SK-N-SH treated with all-trans-retinoic acid at 6 μM for 48 hours (cell line): Measurements from ENCODE around the gene ABCA7.

Source experiments
- ATAC-seq: fragments of 200-7000 bp; cut with Tn5 transposase; 3 replicates; pipeline ENCODE4 v1.9.1; 2020; ENCODE audit warnings: mild to moderate bottlenecking, moderate library complexity
- ARNTL ChIP-seq: fragments of 450-650 bp; formaldehyde crosslinking; IDR thresholded peaks from 2 replicates; pipeline ENCODE4 v1.5.0; 2020; ENCODE audit warnings: low read depth, mild to moderate bottlenecking, moderate library complexity, borderline replicate concordance
- BACH2 ChIP-seq: fragments of 250-450 bp; sonication (Bioruptor Pico); IDR thresholded peaks from 2 replicates; pipeline ENCODE4 v1.9.0; 2021; ENCODE audit warnings: mild to moderate bottlenecking, borderline replicate concordance
- CREB5 ChIP-seq: fragments of 250-450 bp; sonication (Bioruptor Pico); IDR thresholded peaks from 2 replicates; pipeline ENCODE4 v1.5.1; 2020; ENCODE audit warnings: low read depth, mild to moderate bottlenecking, moderate library complexity
- CSDC2 ChIP-seq: fragments of 250-450 bp; sonication (Bioruptor Pico); IDR thresholded peaks from 2 replicates; pipeline ENCODE4 v1.5.0; 2020; ENCODE audit warnings: mild to moderate bottlenecking, moderate library complexity
- ESRRG ChIP-seq: fragments of 250-450 bp; sonication (Bioruptor Pico); IDR thresholded peaks from 2 replicates; pipeline ENCODE4 v1.6.1; 2021; ENCODE audit warnings: mild to moderate bottlenecking
- GLIS3 ChIP-seq: fragments of 250-450 bp; sonication (Bioruptor Pico); IDR thresholded peaks from 2 replicates; pipeline ENCODE4 v1.5.0; 2020; ENCODE audit warnings: mild to moderate bottlenecking, moderate library complexity
- ISL1 ChIP-seq: fragments of 250-450 bp; sonication (Bioruptor Pico); IDR thresholded peaks from 2 replicates; pipeline ENCODE4 v2.1.2; 2022; ENCODE audit warnings: mild to moderate bottlenecking, moderate library complexity
- OSR1 ChIP-seq: fragments of 250-450 bp; sonication (Bioruptor Pico); IDR thresholded peaks from 2 replicates; pipeline ENCODE4 v1.8.0; 2022; ENCODE audit warnings: moderate library complexity, mild to moderate bottlenecking, inconsistent platforms
- PATZ1 ChIP-seq: fragments of 250-450 bp; sonication (Bioruptor Pico); IDR thresholded peaks from 2 replicates; pipeline ENCODE4 v1.8.0; 2020; ENCODE audit warnings: mild to moderate bottlenecking, moderate library complexity, borderline replicate concordance
- POU6F1 ChIP-seq: fragments of 250-450 bp; sonication (Bioruptor Pico); IDR thresholded peaks from 2 replicates; pipeline ENCODE4 v1.8.0; 2021; ENCODE audit warnings: low read depth, mild to moderate bottlenecking, moderate library complexity, borderline replicate concordance
- PPARA ChIP-seq: fragments of 250-450 bp; sonication (Bioruptor Pico); IDR thresholded peaks from 2 replicates; pipeline ENCODE4 v1.5.0; 2020; ENCODE audit warnings: mild to moderate bottlenecking, borderline replicate concordance
- SNAI2 ChIP-seq: fragments of 250-450 bp; sonication (Bioruptor Pico); IDR thresholded peaks from 2 replicates; pipeline ENCODE4 v1.5.0; 2020; ENCODE audit warnings: mild to moderate bottlenecking, moderate library complexity
- TOX ChIP-seq: fragments of 250-450 bp; sonication (Bioruptor Pico); IDR thresholded peaks from 2 replicates; pipeline ENCODE4 v1.8.0; 2021; ENCODE audit warnings: mild to moderate bottlenecking, moderate library complexity, borderline replicate concordance
- TSHZ2 ChIP-seq: fragments of 250-450 bp; sonication (Bioruptor Pico); IDR thresholded peaks from 2 replicates; pipeline ENCODE4 v1.5.0; 2020; ENCODE audit warnings: mild to moderate bottlenecking, moderate library complexity
- ZC3H10 ChIP-seq: fragments of 250-450 bp; sonication (Bioruptor Pico); IDR thresholded peaks from 2 replicates; pipeline ENCODE4 v1.5.1; 2021; ENCODE audit warnings: mild to moderate bottlenecking, moderate library complexity
- ZFP3 ChIP-seq: fragments of 250-450 bp; sonication (Bioruptor Pico); IDR thresholded peaks from 2 replicates; pipeline ENCODE4 v1.5.0; 2020; ENCODE audit warnings: mild to moderate bottlenecking, moderate library complexity
- ZFP30 ChIP-seq: fragments of 450-650 bp; formaldehyde crosslinking; IDR thresholded peaks from 2 replicates; pipeline ENCODE4 v1.5.0; 2022; ENCODE audit warnings: mild to moderate bottlenecking, moderate library complexity
- ZNF565 ChIP-seq: fragments of 450-650 bp; formaldehyde crosslinking; conservative IDR thresholded peaks from 2 replicates; pipeline ENCODE4 v1.5.0; 2020; ENCODE audit warnings: low read depth, mild to moderate bottlenecking, moderate library complexity
- ZNF8 ChIP-seq: fragments of 450-650 bp; formaldehyde crosslinking; IDR thresholded peaks from 2 replicates; pipeline ENCODE4 v1.5.0; 2020; ENCODE audit warnings: mild to moderate bottlenecking, moderate library complexity
- TF ChIP-seq, protein P1 (sequence below): fragments of 250-450 bp; sonication (Bioruptor Pico); IDR thresholded peaks from 2 replicates; pipeline ENCODE4 v1.5.1; 2021; ENCODE audit warnings: mild to moderate bottlenecking, moderate library complexity

ABCA7 gene

DNA sequence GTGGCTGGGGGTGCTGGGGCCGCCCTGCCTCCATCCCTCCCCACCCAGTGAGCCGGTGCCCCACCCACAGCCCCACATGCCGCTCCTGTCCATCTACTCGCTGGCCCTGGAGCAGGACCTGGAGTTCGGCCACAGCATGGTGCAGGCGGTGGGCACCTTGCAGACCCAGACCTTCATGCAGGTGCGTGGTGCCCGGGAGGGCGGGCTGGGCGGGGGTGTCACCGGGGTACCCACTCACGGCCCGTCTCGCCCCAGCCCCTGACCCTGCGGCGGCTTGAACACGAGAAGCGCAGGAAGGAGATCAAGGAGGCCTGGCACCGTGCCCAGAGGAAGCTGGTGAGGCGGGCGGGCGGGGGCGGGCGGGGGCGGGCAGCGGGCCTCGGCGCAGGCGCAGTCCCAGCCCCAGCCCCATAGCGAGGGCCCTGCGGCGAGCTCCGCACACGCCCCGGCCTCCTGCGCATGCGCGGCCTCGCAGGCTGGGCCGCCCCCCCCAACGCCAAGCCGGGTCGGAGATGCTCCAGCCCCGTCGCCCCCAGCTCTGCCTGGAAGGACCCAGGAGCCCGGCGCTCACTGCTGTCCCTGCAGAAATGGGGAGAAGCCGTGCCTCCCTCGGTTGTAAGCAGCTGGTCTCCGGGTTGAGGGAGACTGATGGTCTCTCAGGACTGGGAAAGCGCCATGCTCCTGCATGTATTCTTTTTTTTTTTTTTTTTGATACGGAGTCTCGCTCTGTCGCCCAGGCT lies 34.8 kb downstream of the ABCA7 start:
- TF ChIP-seq GLIS3 (CRISPR knock-in tag) (no peak), CSDC2 (CRISPR knock-in tag) (no peak), ARNTL (no peak), ZC3H10 (no peak), ZFP3 (no peak), BACH2 (CRISPR knock-in tag) (no peak), OSR1 (no peak), TSHZ2 (CRISPR knock-in tag) (no peak), ZFP30 (CRISPR knock-in tag) (no peak), POU6F1 (no peak), TOX (CRISPR knock-in tag) (no peak), ISL1 (CRISPR knock-in tag) (no peak), ZNF8 (CRISPR knock-in tag) (no peak), CREB5 (no peak), ESRRG (CRISPR knock-in tag) (no peak), PPARA (no peak)
- TF ChIP-seq, protein P1, sequence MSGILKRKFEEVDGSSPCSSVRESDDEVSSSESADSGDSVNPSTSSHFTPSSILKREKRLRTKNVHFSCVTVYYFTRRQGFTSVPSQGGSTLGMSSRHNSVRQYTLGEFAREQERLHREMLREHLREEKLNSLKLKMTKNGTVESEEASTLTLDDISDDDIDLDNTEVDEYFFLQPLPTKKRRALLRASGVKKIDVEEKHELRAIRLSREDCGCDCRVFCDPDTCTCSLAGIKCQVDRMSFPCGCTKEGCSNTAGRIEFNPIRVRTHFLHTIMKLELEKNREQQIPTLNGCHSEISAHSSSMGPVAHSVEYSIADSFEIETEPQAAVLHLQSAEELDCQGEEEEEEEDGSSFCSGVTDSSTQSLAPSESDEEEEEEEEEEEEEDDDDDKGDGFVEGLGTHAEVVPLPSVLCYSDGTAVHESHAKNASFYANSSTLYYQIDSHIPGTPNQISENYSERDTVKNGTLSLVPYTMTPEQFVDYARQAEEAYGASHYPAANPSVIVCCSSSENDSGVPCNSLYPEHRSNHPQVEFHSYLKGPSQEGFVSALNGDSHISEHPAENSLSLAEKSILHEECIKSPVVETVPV (CRISPR knock-in tag) = no peak
- ATAC-seq = peak; percentile 68

GRCh38 chr19:1076046-1076386 lies 36.1 kb downstream of the ABCA7 start:
- no peak for ATAC-seq
- no peak for TF ChIP-seq TSHZ2 (CRISPR knock-in tag)
- TF ChIP-seq ZNF565 (CRISPR knock-in tag) = no peak
- TF ChIP-seq PATZ1 = no peak
- TF ChIP-seq ZFP30 (CRISPR knock-in tag) = no peak
- TF ChIP-seq, protein P1 (CRISPR knock-in tag) = no peak
- TF ChIP-seq PPARA = no peak
- TF ChIP-seq ZFP3 = no peak
- TF ChIP-seq SNAI2 = no peak
